HFFc6 (cell line): ENCODE measurements around the gene RADIL. TPM values are rescaled to one million over a fixed set of nuclear protein-coding genes. Genes with fewer than 3 reads are reported as not detected.

Experiments used
- DNase-seq: peaks from one replicate; pipeline ENCODE4 v3.0.0-alpha.2; 2018
- H3K27ac Mint-ChIP-seq: 2 replicates; pipeline ENCODE4 v1.8.0; 2020; ENCODE audit warnings: mild to moderate bottlenecking, mixed read lengths
- H3K27me3 Mint-ChIP-seq: 2 replicates; pipeline ENCODE4 v1.8.0; 2021; ENCODE audit warnings: mild to moderate bottlenecking, moderate library complexity, mixed read lengths; ENCODE audit not compliant: insufficient read depth
- H3K36me3 Mint-ChIP-seq: 2 replicates; pipeline ENCODE4 v1.8.0; 2021; ENCODE audit warnings: low read depth, mixed read lengths
- H3K4me1 Mint-ChIP-seq: 2 replicates; pipeline ENCODE4 v1.8.0; 2020; ENCODE audit warnings: low read depth, mixed read lengths
- H3K4me3 Mint-ChIP-seq: 2 replicates; pipeline ENCODE4 v1.8.0; 2020; ENCODE audit warnings: mild to moderate bottlenecking, moderate library complexity, mixed read lengths
- H3K9me3 Mint-ChIP-seq: 2 replicates; pipeline ENCODE4 v1.8.0; 2020; ENCODE audit warnings: mild to moderate bottlenecking, mixed read lengths
- CTCF ChIP-seq: fragments of 200-600 bp; sonication (generic); IDR thresholded peaks from 2 replicates; pipeline ENCODE4 v1.5.0; 2021; ENCODE audit warnings: antibody characterized with exemption, mild to moderate bottlenecking
- total RNA-seq, 6 experiments: library from RNA; stranded (reverse); fragmentation: NEBNext Ultra II Directional; extraction: Animal tissue kit (Norgen Biotek cat#: 25700); gene quantifications; 2 replicates in 1 of 6; 3 replicates in 5 of 6; pipeline ENCODE4 v1.2.3, GENCODE V29; 2021

Gene RADIL
- total RNA-seq, 6 experiments from 2014 or later, result 0.09 to 0.43 (median 0.24) TPM

- Mint-ChIP-seq H3K9me3 (no peaks in the 10 kb centered on the region), H3K4me1 (no peaks in the 10 kb centered on the region), H3K27ac (no peak overlapping the region), H3K36me3 (peaks cover 18% of the 10 kb centered on the region), H3K4me3 (no peak overlapping the region; the same call in 1 of the 2 replicates), H3K27me3 (peaks cover 1% of the 10 kb centered on the region)
- no peak for TF ChIP-seq CTCF
- DNase-seq, result no peak
Measured at GRCh38 chr7:4762121-4763055, 121.1 kb downstream of the RADIL start.

- no peaks in the 10 kb centered on the region for H3K4me1 Mint-ChIP-seq
- no peak for DNase-seq
- peaks cover 14% of the 10 kb centered on the region for H3K36me3 Mint-ChIP-seq
- H3K9me3 Mint-ChIP-seq, result no peaks in the 10 kb centered on the region
- peaks cover 1% of the 10 kb centered on the region for H3K27me3 Mint-ChIP-seq
- TF ChIP-seq CTCF, result no peak
- no peak overlapping the region for H3K27ac Mint-ChIP-seq
- H3K4me3 Mint-ChIP-seq, result no peak overlapping the region
Measured at GRCh38 chr7:4760952-4761351, 122.6 kb downstream of the RADIL start.

DNA sequence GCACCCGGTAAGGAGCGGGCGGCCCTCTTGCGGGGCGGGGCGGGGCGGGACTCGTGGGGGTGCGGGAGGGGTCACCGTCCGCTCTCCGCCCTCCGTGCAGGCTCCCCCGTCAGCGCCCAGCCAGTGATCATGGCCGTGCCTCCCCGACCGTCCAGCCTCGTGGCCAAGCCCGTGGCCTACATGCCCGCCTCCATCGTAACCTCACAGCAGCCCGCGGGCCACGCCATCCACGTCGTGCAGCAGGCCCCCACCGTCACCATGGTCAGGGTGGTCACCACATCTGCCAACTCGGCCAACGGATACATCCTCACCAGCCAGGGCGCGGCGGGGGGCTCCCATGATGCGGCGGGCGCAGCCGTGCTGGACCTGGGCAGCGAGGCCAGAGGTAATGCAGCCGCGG is 124.3 kb downstream of the RADIL start:
- Mint-ChIP-seq H3K27ac (no peak overlapping the region), H3K36me3 (peaks cover 14% of the 10 kb centered on the region), H3K4me3 (no peak overlapping the region), H3K27me3 (no peaks in the 10 kb centered on the region; the same call in none of the 2 replicates), H3K9me3 (no peaks in the 10 kb centered on the region), H3K4me1 (no peaks in the 10 kb centered on the region)
- DNase-seq, result no peak
- TF ChIP-seq CTCF, result no peak

DNA sequence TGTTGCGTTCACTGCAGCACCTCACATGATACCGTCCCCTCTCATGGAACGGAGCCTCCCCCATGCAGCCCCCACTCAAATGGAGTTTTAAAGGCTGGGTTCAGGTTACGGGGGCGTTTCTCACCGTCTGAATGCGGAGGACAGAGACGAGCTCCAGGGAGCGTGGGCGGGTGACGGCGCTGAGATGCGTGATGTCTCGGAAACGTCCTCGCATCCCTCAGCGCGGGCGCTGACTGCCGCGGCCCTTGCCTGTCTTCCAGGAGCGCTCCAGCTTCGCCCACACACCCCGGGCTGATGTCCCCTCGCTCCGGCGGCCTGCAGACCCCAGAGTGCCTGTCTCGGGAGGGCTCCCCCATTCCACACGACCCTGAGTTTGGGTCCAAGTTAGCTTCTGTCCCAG is 124.7 kb downstream of the RADIL start:
- Mint-ChIP-seq H3K27me3 (no peaks in the 10 kb centered on the region; the same call in none of the 2 replicates), H3K4me3 (no peak overlapping the region), H3K9me3 (no peaks in the 10 kb centered on the region), H3K4me1 (no peaks in the 10 kb centered on the region), H3K27ac (no peak overlapping the region), H3K36me3 (peaks cover 14% of the 10 kb centered on the region)
- DNase-seq, result no peak
- no peak for TF ChIP-seq CTCF

- Mint-ChIP-seq H3K9me3 (no peaks in the 10 kb centered on the region), H3K4me3 (no peak overlapping the region), H3K4me1 (no peaks in the 10 kb centered on the region), H3K36me3 (peaks cover 14% of the 10 kb centered on the region), H3K27me3 (no peaks in the 10 kb centered on the region; the same call in none of the 2 replicates), H3K27ac (no peak overlapping the region)
- TF ChIP-seq CTCF, result no peak
- DNase-seq, result no peak
Measured at GRCh38 chr7:4758111-4758510, 125.4 kb downstream of the RADIL start.
